HEK293 (cell line): ENCODE data around the gene OTOP3.

Source experiments
- EGR2 ChIP-seq: fragments of 450-650 bp; formaldehyde crosslinking; IDR thresholded peaks from 2 replicates; pipeline ENCODE4 v1.5.1; 2016; ENCODE audit warnings: low read depth, missing biosample characterization, missing genetic modification characterization
- HOXA7 ChIP-seq: sonication (generic); formaldehyde crosslinking; IDR thresholded peaks from 2 replicates; pipeline ENCODE4 v1.8.1; 2022; ENCODE audit warnings: missing genetic modification reagents, borderline replicate concordance
- KLF1 ChIP-seq: fragments of 450-650 bp; formaldehyde crosslinking; IDR thresholded peaks from 2 replicates; pipeline ENCODE4 v1.5.1; 2016; ENCODE audit warnings: missing biosample characterization, missing genetic modification characterization
- REPIN1 ChIP-seq: fragments of 450-650 bp; formaldehyde crosslinking; IDR thresholded peaks from 2 replicates; pipeline ENCODE4 v1.5.1; 2017; ENCODE audit warnings: missing biosample characterization, missing genetic modification characterization, low read depth
- YY1 ChIP-seq: fragments of 450-650 bp; formaldehyde crosslinking; IDR thresholded peaks from 2 replicates; pipeline ENCODE4 v1.5.1; 2018; ENCODE audit warnings: missing biosample characterization, missing genetic modification characterization
- ZBTB20 ChIP-seq: fragments of 450-650 bp; formaldehyde crosslinking; IDR thresholded peaks from 2 replicates; pipeline ENCODE4 v1.5.1; 2016; ENCODE audit warnings: missing biosample characterization, missing genetic modification characterization
- ZNF146 ChIP-seq: fragments of 450-650 bp; formaldehyde crosslinking; IDR thresholded peaks from 2 replicates; pipeline ENCODE4 v1.5.1; 2016; ENCODE audit warnings: missing biosample characterization, missing genetic modification characterization
- ZNF302 ChIP-seq: fragments of 450-650 bp; formaldehyde crosslinking; IDR thresholded peaks from 2 replicates; pipeline ENCODE4 v1.5.1; 2016; ENCODE audit warnings: missing biosample characterization, missing genetic modification characterization, low read depth
- ZNF626 ChIP-seq: fragments of 450-650 bp; sonication (Bioruptor Pico); formaldehyde crosslinking; IDR thresholded peaks from 2 replicates; pipeline ENCODE4 v1.5.1; 2018; ENCODE audit warnings: missing biosample characterization, missing genetic modification characterization, inconsistent platforms
- TF ChIP-seq, protein P1 (sequence below): fragments of 450-650 bp; formaldehyde crosslinking; IDR thresholded peaks from 2 replicates; pipeline ENCODE4 v1.5.1; 2016; ENCODE audit warnings: missing biosample characterization, missing genetic modification characterization
- TF ChIP-seq, protein P2 (sequence below): fragments of 450-650 bp; formaldehyde crosslinking; IDR thresholded peaks from 2 replicates; pipeline ENCODE4 v1.5.1; 2016; ENCODE audit warnings: missing biosample characterization, missing genetic modification characterization
- TF ChIP-seq, protein P3 (sequence below): IDR thresholded peaks from 2 replicates; pipeline ENCODE4 v1.6.1; 2011; ENCODE audit warnings: mild to moderate bottlenecking, low read depth, low read length, borderline replicate concordance
- TF ChIP-seq, protein P4 (sequence below): fragments of 450-650 bp; formaldehyde crosslinking; IDR thresholded peaks from 2 replicates; pipeline ENCODE4 v1.5.1; 2017; ENCODE audit warnings: missing biosample characterization, missing genetic modification characterization
- TF ChIP-seq, protein P5 (sequence below): fragments of 450-650 bp; formaldehyde crosslinking; IDR thresholded peaks from 2 replicates; pipeline ENCODE4 v1.5.1; 2016; ENCODE audit warnings: missing biosample characterization, missing genetic modification characterization

DNA sequence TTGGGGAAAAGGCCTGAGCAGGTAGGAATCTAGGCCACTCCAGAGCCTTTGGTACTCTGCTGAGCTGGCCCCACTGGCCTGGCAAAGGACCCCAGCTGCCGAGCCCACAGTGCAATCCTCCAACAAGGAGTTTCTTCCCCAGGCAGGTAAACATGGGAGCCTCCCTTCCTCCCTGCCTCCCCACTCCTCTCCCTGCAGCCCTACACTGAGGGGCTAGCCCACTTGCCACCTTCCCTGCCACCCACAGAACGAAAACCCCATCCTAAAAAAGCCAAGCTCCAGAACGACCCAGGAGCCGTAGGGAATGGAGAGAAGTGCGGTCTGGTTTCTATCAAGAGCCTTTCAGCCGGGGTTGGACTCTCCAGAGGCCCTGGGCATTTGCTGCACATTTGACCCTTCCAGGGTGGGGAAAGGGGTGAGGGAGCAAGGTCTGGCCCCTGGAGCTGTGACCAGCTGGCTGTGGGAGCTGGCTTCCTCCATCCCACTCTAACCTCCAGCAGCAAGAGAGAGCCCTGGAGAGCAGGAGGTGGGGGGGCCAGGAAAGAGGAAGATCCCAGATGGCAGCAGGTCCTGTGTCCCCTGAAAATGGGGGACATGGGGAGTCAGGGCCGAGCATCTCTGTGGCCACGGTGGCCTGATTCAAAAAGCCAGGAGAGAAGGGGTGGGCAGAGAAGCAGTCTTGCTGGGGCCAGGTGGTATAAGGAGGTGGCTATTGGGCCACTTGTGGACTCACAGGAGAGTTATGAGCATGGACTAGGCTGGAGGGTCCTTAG lies 35.6 kb downstream of the OTOP3 start:
- TF ChIP-seq, protein P1, sequence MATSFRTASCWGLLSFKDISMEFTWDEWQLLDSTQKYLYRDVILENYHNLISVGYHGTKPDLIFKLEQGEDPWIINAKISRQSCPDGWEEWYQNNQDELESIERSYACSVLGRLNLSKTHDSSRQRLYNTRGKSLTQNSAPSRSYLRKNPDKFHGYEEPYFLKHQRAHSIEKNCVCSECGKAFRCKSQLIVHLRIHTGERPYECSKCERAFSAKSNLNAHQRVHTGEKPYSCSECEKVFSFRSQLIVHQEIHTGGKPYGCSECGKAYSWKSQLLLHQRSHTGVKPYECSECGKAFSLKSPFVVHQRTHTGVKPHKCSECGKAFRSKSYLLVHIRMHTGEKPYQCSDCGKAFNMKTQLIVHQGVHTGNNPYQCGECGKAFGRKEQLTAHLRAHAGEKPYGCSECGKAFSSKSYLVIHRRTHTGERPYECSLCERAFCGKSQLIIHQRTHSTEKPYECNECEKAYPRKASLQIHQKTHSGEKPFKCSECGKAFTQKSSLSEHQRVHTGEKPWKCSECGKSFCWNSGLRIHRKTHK (tag by site-specific recombination) = no peak
- TF ChIP-seq, protein P2, sequence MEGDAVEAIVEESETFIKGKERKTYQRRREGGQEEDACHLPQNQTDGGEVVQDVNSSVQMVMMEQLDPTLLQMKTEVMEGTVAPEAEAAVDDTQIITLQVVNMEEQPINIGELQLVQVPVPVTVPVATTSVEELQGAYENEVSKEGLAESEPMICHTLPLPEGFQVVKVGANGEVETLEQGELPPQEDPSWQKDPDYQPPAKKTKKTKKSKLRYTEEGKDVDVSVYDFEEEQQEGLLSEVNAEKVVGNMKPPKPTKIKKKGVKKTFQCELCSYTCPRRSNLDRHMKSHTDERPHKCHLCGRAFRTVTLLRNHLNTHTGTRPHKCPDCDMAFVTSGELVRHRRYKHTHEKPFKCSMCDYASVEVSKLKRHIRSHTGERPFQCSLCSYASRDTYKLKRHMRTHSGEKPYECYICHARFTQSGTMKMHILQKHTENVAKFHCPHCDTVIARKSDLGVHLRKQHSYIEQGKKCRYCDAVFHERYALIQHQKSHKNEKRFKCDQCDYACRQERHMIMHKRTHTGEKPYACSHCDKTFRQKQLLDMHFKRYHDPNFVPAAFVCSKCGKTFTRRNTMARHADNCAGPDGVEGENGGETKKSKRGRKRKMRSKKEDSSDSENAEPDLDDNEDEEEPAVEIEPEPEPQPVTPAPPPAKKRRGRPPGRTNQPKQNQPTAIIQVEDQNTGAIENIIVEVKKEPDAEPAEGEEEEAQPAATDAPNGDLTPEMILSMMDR = no peak
- TF ChIP-seq ZNF146 (tag by site-specific recombination) (no peak), YY1 (tag by site-specific recombination) (no peak), ZBTB20 (tag by site-specific recombination) (no peak), REPIN1 (tag by site-specific recombination) (no peak), EGR2 (tag by site-specific recombination) (no peak; the same call in 1 of the 2 replicates), HOXA7 (CRISPR knock-in tag) (no peak), KLF1 (tag by site-specific recombination) (no peak), ZNF302 (tag by site-specific recombination) (no peak), ZNF626 (tag by site-specific recombination) (no peak)
- TF ChIP-seq, protein P3, sequence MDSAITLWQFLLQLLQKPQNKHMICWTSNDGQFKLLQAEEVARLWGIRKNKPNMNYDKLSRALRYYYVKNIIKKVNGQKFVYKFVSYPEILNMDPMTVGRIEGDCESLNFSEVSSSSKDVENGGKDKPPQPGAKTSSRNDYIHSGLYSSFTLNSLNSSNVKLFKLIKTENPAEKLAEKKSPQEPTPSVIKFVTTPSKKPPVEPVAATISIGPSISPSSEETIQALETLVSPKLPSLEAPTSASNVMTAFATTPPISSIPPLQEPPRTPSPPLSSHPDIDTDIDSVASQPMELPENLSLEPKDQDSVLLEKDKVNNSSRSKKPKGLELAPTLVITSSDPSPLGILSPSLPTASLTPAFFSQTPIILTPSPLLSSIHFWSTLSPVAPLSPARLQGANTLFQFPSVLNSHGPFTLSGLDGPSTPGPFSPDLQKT = no peak
- TF ChIP-seq, protein P4, sequence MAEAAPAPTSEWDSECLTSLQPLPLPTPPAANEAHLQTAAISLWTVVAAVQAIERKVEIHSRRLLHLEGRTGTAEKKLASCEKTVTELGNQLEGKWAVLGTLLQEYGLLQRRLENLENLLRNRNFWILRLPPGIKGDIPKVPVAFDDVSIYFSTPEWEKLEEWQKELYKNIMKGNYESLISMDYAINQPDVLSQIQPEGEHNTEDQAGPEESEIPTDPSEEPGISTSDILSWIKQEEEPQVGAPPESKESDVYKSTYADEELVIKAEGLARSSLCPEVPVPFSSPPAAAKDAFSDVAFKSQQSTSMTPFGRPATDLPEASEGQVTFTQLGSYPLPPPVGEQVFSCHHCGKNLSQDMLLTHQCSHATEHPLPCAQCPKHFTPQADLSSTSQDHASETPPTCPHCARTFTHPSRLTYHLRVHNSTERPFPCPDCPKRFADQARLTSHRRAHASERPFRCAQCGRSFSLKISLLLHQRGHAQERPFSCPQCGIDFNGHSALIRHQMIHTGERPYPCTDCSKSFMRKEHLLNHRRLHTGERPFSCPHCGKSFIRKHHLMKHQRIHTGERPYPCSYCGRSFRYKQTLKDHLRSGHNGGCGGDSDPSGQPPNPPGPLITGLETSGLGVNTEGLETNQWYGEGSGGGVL (tag by site-specific recombination) = no peak
- TF ChIP-seq, protein P5, sequence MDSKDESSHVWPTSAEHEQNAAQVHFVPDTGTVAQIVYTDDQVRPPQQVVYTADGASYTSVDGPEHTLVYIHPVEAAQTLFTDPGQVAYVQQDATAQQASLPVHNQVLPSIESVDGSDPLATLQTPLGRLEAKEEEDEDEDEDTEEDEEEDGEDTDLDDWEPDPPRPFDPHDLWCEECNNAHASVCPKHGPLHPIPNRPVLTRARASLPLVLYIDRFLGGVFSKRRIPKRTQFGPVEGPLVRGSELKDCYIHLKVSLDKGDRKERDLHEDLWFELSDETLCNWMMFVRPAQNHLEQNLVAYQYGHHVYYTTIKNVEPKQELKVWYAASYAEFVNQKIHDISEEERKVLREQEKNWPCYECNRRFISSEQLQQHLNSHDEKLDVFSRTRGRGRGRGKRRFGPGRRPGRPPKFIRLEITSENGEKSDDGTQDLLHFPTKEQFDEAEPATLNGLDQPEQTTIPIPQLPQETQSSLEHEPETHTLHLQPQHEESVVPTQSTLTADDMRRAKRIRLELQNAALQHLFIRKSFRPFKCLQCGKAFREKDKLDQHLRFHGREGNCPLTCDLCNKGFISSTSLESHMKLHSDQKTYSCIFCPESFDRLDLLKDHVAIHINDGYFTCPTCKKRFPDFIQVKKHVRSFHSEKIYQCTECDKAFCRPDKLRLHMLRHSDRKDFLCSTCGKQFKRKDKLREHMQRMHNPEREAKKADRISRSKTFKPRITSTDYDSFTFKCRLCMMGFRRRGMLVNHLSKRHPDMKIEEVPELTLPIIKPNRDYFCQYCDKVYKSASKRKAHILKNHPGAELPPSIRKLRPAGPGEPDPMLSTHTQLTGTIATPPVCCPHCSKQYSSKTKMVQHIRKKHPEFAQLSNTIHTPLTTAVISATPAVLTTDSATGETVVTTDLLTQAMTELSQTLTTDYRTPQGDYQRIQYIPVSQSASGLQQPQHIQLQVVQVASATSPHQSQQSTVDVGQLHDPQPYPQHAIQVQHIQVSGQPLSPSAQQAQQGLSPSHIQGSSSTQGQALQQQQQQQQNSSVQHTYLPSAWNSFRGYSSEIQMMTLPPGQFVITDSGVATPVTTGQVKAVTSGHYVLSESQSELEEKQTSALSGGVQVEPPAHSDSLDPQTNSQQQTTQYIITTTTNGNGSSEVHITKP (tag by site-specific recombination) = no peak
